B cell (primary cell): ENCODE measurements around the gene GBA2. TPM values are rescaled to one million over a fixed set of nuclear protein-coding genes. Genes with fewer than 3 reads are reported as not detected.
A peak's percentile ranks its signal among the peaks of the same experiment; 100 is the strongest.

Experiments
- ATAC-seq: fragments of 200-7000 bp; cut with Tn5 transposase; one replicate; pipeline ENCODE4 v1.10.0; 2021; ENCODE audit warnings: low read depth, mild to moderate bottlenecking, moderate number of reproducible peaks, moderate library complexity
- CTCF ChIA-PET: fragments of 350-600 bp; sonication (Branson Sonifier 250); formaldehyde crosslinking; loops from one replicate; lab custom pipeline; 2021; ENCODE audit warnings: antibody characterized with exemption, inconsistent platforms; lab: Charles Lee
- POLR2A ChIA-PET: fragments of 350-600 bp; sonication (Branson Sonifier 250); formaldehyde crosslinking; loops from one replicate; lab custom pipeline; 2021; ENCODE audit warnings: antibody characterized with exemption; lab: Charles Lee
- DNase-seq: peaks from one replicate; pipeline ENCODE4 v3.0.0; 2013
- H2AFZ ChIP-seq: 2 replicates; pipeline ENCODE4 v1.6.1; 2012; ENCODE audit warnings: mild to moderate bottlenecking, low read depth, low read length; ENCODE audit not compliant: insufficient read depth, poor library complexity, severe bottlenecking
- H3K27ac ChIP-seq, 2 donors: 1 replicate in 1 of 2; 2 replicates in 1 of 2; pipeline ENCODE4 v1.5.1; 2012 to 2013; ENCODE audit warnings: low read length in 2 of 2, mild to moderate bottlenecking in 2 of 2, moderate library complexity in 1 of 2
- H3K27me3 ChIP-seq, 4 experiments: fragments of 200-600 bp in 1 of 4; sonication (generic) in 1 of 4; replicated peaks in 1 of 4; 1 replicate in 2 of 4; 2 replicates in 2 of 4; pipeline versions ENCODE4 v1.6.1 to v1.7.0; 2013 to 2016; ENCODE audit warnings: low read length in 3 of 4, mild to moderate bottlenecking in 2 of 4, mixed read lengths in 1 of 4, moderate library complexity in 1 of 4; ENCODE audit not compliant: insufficient read depth in 4 of 4, control insufficient read depth in 3 of 4; ENCODE audit errors: control extremely low read depth in 1 of 4
- H3K36me3 ChIP-seq, 2 experiments: replicated peaks in 1 of 2; 1 replicate in 1 of 2; 2 replicates in 1 of 2; pipeline versions ENCODE4 v1.6.1 to v1.7.1; 2013; ENCODE audit warnings: low read length in 1 of 2; ENCODE audit not compliant: insufficient read depth in 2 of 2, control insufficient read depth in 1 of 2; ENCODE audit errors: control extremely low read depth in 1 of 2, extremely low read depth in 1 of 2
- H3K4me1 ChIP-seq, 2 donors: fragments of 200-600 bp in 1 of 2; sonication (generic) in 1 of 2; 1 replicate in 1 of 2; 2 replicates in 1 of 2; pipeline versions ENCODE4 v1.5.1 to v1.6.1; 2013 to 2017; ENCODE audit warnings: low read length in 2 of 2; ENCODE audit not compliant: control insufficient read depth in 2 of 2, insufficient read depth in 2 of 2
- H3K4me2 ChIP-seq: replicated peaks from 2 replicates; pipeline ENCODE3; 2012; ENCODE audit warnings: mild to moderate bottlenecking, low read depth, low read length; ENCODE audit not compliant: poor library complexity, severe bottlenecking
- H3K4me3 ChIP-seq, 5 experiments: fragments of 200-600 bp in 1 of 5; sonication (generic) in 1 of 5; 1 replicate in 3 of 5; 2 replicates in 2 of 5; pipeline versions ENCODE4 v1.5.1 to v1.7.0; 2011 to 2016; ENCODE audit warnings: low read length in 4 of 5, mild to moderate bottlenecking in 4 of 5, low read depth in 2 of 5, control low read depth in 1 of 5, moderate library complexity in 1 of 5; ENCODE audit not compliant: insufficient read depth in 1 of 5; ENCODE audit errors: control extremely low read depth in 1 of 5, extremely low read depth in 1 of 5
- H3K79me2 ChIP-seq: fragments of 200-600 bp; sonication (generic); one replicate; pipeline ENCODE4 v1.6.0; 2016; ENCODE audit warnings: low read length; ENCODE audit not compliant: control insufficient read depth, insufficient read depth
- H3K9ac ChIP-seq: fragments of 200-600 bp; sonication (generic); 2 replicates; pipeline ENCODE4 v1.6.1; 2017; ENCODE audit warnings: mild to moderate bottlenecking, low read length, moderate library complexity
- H3K9me3 ChIP-seq, 3 donors: one replicate each; pipeline versions ENCODE4 v1.6.1 to v1.7.1; 2013; ENCODE audit warnings: low read length in 2 of 3; ENCODE audit not compliant: control insufficient read depth in 2 of 3, insufficient read depth in 1 of 3; ENCODE audit errors: control extremely low read depth in 1 of 3
- H4K20me1 ChIP-seq: 2 replicates; pipeline ENCODE4 v1.6.0; 2012; ENCODE audit warnings: mild to moderate bottlenecking, low read length; ENCODE audit not compliant: insufficient read depth, control insufficient read depth, poor library complexity, severe bottlenecking
- H3K27ac Mint-ChIP-seq: one replicate; pipeline ENCODE4 v1.8.0; 2021; ENCODE audit warnings: mixed read lengths
- H3K27me3 Mint-ChIP-seq: one replicate; pipeline ENCODE4 v1.8.0; 2021; ENCODE audit warnings: mixed read lengths
- H3K4me1 Mint-ChIP-seq: one replicate; pipeline ENCODE4 v1.8.0; 2021; ENCODE audit warnings: mixed read lengths
- H3K4me3 Mint-ChIP-seq: one replicate; pipeline ENCODE4 v1.8.0; 2021; ENCODE audit warnings: mixed read lengths
- H3K9me3 Mint-ChIP-seq: one replicate; pipeline ENCODE4 v1.8.0; 2022; ENCODE audit warnings: mixed read lengths; ENCODE audit not compliant: insufficient read depth
- EZH2 ChIP-seq: IDR thresholded peaks from 2 replicates; pipeline ENCODE4 v1.6.1; 2012; ENCODE audit warnings: borderline replicate concordance, low read depth, mild to moderate bottlenecking, moderate library complexity, low read length; ENCODE audit not compliant: insufficient read depth, poor library complexity, severe bottlenecking
- WGBS: methylation state at CpG from one replicate; pipeline ENCODE4 v1.1.5; 2013; ENCODE audit warnings: missing lambda C conversion rate; ENCODE audit not compliant: insufficient coverage; 5-methylcytosine and 5-hydroxymethylcytosine counted together
- intact Hi-C: fragments of 100-400 bp; cut with micrococcal nuclease; formaldehyde crosslinking; loops from one replicate; pipeline ENCODE4 v1.10.0; 2022
- polyA plus RNA-seq: library from polyadenylated mRNA; depleted of rRNA; stranded (reverse); fragments of >200 nt; gene quantifications from 2 replicates; pipeline ENCODE4 v1.2.3, GENCODE V29; 2012
- total RNA-seq, 2 donors: library from RNA; stranded (reverse); fragments of 120-200 nt in 1 of 2; gene quantifications; 1 replicate in 1 of 2; 2 replicates in 1 of 2; pipeline versions ENCODE4 v1.2.3 to v1.2.4, GENCODE V29; 2013 to 2022
- TF ChIP-seq, protein P1 (sequence below): fragments of 200-600 bp; IDR thresholded peaks from one replicate; pipeline ENCODE4 v1.8.0; 2022; ENCODE audit warnings: antibody characterized with exemption, mild to moderate bottlenecking

The GBA2 gene
- total and polyA plus RNA-seq, 2 donors (not counting 1 experiment from before 2014, with no cell fraction given) = 114 to 137 TPM

DNA sequence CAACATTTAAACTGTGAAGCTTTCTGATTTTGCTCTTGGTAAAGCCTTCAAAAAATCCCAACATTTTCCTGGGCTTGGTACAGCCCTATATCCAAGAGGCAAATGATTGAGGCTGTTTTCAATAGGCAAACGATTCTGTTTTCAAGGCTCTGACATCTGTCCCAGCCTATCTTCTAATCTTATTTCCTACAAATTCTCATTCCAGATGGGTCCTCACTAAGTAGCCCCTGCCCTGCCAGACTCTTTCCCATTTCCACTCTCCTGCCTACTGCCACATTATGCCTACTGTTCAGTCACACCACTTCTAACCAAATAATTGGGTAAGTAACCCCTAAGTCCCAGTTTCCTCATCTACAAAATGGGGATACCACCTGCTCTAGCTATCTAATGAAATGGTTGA lies 3.5 kb downstream of the GBA2 start:
- DNase-seq = no peak
- H3K4me3 Mint-ChIP-seq = peak overlapping the region; percentile 43
- POLR2A ChIA-PET = no interaction called here
- intact Hi-C loops = no loop called here
- peak overlapping the region; percentile 13 for H3K4me2 ChIP-seq
- H3K36me3 ChIP-seq = peaks cover 0 to 42% of the 10 kb centered on the region in 2 experiments
- H4K20me1 ChIP-seq = peaks cover 44% of the 10 kb centered on the region
- H3K27me3 Mint-ChIP-seq = no peaks in the 10 kb centered on the region
- H3K79me2 ChIP-seq = peaks cover 76% of the 10 kb centered on the region
- no peak for TF ChIP-seq EZH2
- TF ChIP-seq, protein P1, sequence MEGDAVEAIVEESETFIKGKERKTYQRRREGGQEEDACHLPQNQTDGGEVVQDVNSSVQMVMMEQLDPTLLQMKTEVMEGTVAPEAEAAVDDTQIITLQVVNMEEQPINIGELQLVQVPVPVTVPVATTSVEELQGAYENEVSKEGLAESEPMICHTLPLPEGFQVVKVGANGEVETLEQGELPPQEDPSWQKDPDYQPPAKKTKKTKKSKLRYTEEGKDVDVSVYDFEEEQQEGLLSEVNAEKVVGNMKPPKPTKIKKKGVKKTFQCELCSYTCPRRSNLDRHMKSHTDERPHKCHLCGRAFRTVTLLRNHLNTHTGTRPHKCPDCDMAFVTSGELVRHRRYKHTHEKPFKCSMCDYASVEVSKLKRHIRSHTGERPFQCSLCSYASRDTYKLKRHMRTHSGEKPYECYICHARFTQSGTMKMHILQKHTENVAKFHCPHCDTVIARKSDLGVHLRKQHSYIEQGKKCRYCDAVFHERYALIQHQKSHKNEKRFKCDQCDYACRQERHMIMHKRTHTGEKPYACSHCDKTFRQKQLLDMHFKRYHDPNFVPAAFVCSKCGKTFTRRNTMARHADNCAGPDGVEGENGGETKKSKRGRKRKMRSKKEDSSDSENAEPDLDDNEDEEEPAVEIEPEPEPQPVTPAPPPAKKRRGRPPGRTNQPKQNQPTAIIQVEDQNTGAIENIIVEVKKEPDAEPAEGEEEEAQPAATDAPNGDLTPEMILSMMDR = no peak
- H3K4me1 Mint-ChIP-seq = peaks cover 48% of the 10 kb centered on the region
- no peaks in the 10 kb centered on the region for H3K27me3 ChIP-seq
- peaks cover 37 to 44% of the 10 kb centered on the region in 2 donors for H3K4me1 ChIP-seq
- no peak overlapping the region for H3K27ac ChIP-seq
- H3K9ac ChIP-seq = no peak overlapping the region
- H2AFZ ChIP-seq = no peak overlapping the region
- CTCF ChIA-PET = interaction anchor here (0.7 to 9.4 kb wide), 5 partner anchors 11 to 135 kb away, joined by 4 to 142 read pairs (median 7); partner anchors contain the start of genes CREB3 and TLN1
- no peak for ATAC-seq
- H3K4me3 ChIP-seq = no peak overlapping the region
- H3K9me3 ChIP-seq = no peaks in the 10 kb centered on the region
- no peaks in the 10 kb centered on the region for H3K9me3 Mint-ChIP-seq
- H3K27ac Mint-ChIP-seq = no peak overlapping the region
- 83% methylated on average over 1 of the region's 1 CpG for WGBS

GRCh38 chr9:35743880-35744518 lies 5.0 kb downstream of the GBA2 start:
- Histone ChIP-seq H3K9ac (no peak overlapping the region), H3K79me2 (peaks cover 71% of the 10 kb centered on the region), H3K27me3 (no peaks in the 10 kb centered on the region), H4K20me1 (peaks cover 44% of the 10 kb centered on the region), H3K4me2 (no peak overlapping the region), H3K4me3 (no peak overlapping the region), H3K27ac (no peak overlapping the region), H3K9me3 (no peaks in the 10 kb centered on the region), H3K4me1 (peaks cover 28 to 34% of the 10 kb centered on the region in 2 donors), H3K36me3 (peaks cover 0 to 55% of the 10 kb centered on the region in 2 experiments), H2AFZ (no peak overlapping the region)
- no peak for TF ChIP-seq EZH2
- TF ChIP-seq, protein P1 = no peak
- no peak for ATAC-seq
- ChIA-PET POLR2A (interaction anchor here (0.6 kb wide), 1 partner anchor 23 kb away, joined by 7 read pairs; no protein-coding TSS in a partner anchor), CTCF (interaction anchor here (1.1 to 9.4 kb wide), 5 partner anchors 9 to 82 kb away, joined by 3 to 142 read pairs (median 7); partner anchors contain the start of genes CREB3 and TLN1)
- DNase-seq = no peak
- WGBS = 100% methylated on average over 1 of the region's 8 CpGs
- H3K4me1 Mint-ChIP-seq = peaks cover 37% of the 10 kb centered on the region
- no peak overlapping the region for H3K27ac Mint-ChIP-seq
- H3K27me3 Mint-ChIP-seq = no peaks in the 10 kb centered on the region
- H3K9me3 Mint-ChIP-seq = no peaks in the 10 kb centered on the region
- H3K4me3 Mint-ChIP-seq = no peak overlapping the region
- intact Hi-C loops = no loop called here
